ENCODE measurements around the gene GYS2.
A peak's percentile ranks its signal among the peaks of the same experiment; 100 is the strongest.

Gene GYS2

GRCh38 chr12:21502872-21503271, 101.8 kb downstream of the GYS2 start:
- no peak for DNase-seq (ENCODE audit: low read depth)

- no peak for DNase-seq (ENCODE audit: low read depth)
Measured at GRCh38 chr12:21502164-21502496, 102.5 kb downstream of the GYS2 start.

- DNase-seq (ENCODE audit: low read depth), result peak; percentile 79
Measured at GRCh38 chr12:21501258-21502163, 103.1 kb downstream of the GYS2 start, which contains the start of the genes GOLT1B and RECQL. GOLT1B (plus strand) TSS chr12:21501789; CDS start chr12:21501924, 135 bp downstream. RECQL (minus strand) TSS chr12:21501635; CDS start chr12:21499570, 2,065 bp downstream.

GRCh38 chr12:21500786-21501257, 103.8 kb downstream of the GYS2 start:
- DNase-seq (ENCODE audit: low read depth), result no peak

GRCh38 chr12:21499765-21500164, 104.9 kb downstream of the GYS2 start:
- DNase-seq (ENCODE audit: low read depth), result no peak

All from stimulated activated CD8-positive, alpha-beta memory T cell treated with anti-CD3 and anti-CD28 coated beads, Interleukin-15, amount 100 ng/mL, for 1 hour (primary cell).